GM12878 (cell line): Measurements from ENCODE around the gene COL6A3.

Experiments
- RBBP5 ChIP-seq: fragments of 200-600 bp; sonication (generic); conservative IDR thresholded peaks from 2 replicates; pipeline ENCODE4 v1.6.1; 2016
- RFX5 ChIP-seq: IDR thresholded peaks from 2 replicates; pipeline ENCODE4 v1.6.1; 2011; ENCODE audit warnings: low read depth, low read length, improper control_type of control experiment

DNA sequence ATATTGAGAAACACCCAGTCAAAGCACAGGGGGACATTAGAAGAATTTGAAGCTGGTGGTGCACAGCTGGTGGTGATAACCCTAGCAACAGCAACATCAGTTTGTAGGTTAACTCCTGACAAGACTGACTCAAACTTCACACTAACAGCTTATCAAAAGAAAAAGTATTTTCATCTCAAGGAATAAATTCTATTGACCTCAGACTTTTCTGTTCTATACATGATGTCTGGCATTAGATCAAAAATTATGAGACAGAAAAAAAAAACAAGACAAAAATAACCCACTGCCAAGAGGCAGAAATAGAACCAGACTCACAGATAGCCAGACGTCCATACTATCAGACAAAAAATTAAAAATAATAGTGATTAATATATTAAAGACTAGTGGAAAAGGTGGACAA is 126.1 kb downstream of the COL6A3 start:
- TF ChIP-seq RBBP5: no peak
- no peak for TF ChIP-seq RFX5
